OCI-LY7 (cell line): ENCODE data around the gene APBA3. TPM values are rescaled to one million over a fixed set of nuclear protein-coding genes. Genes with fewer than 3 reads are reported as not detected.

ENCODE experiments used
- BruUV-seq: library from RNA; stranded (reverse); fragments of 400-500 nt; replicated peaks from 2 replicates; lab custom pipeline; 2021; lab: Mats Ljungman, UMichigan
- CTCF ChIA-PET: fragments of 300-600 bp; sonication (Branson Sonifier 250); formaldehyde crosslinking; loops from one replicate; lab custom pipeline; 2022; ENCODE audit warnings: antibody characterized with exemption; ENCODE audit not compliant: unreplicated experiment; lab: Charles Lee
- POLR2A ChIA-PET: fragments of 300-600 bp; sonication (Branson Sonifier 250); formaldehyde crosslinking; loops from one replicate; lab custom pipeline; 2022; ENCODE audit warnings: antibody characterized with exemption; lab: Charles Lee
- DNase-seq: peaks from one replicate; pipeline ENCODE4 v3.0.0-alpha.2; 2015; ENCODE audit warnings: low spot score
- H2AFZ ChIP-seq: fragments of 200-600 bp; sonication (generic), shearing (Covaris generic); 2 replicates; pipeline ENCODE4 v1.6.1; 2014; ENCODE audit warnings: mild to moderate bottlenecking, antibody characterized with exemption, low read length, moderate library complexity
- H3K27ac ChIP-seq: fragments of 200-600 bp; sonication (generic); 2 replicates; pipeline ENCODE4 v1.5.1; 2014; ENCODE audit warnings: mixed run types, low read depth, mild to moderate bottlenecking, moderate library complexity, low read length, inconsistent platforms; ENCODE audit not compliant: poor library complexity, severe bottlenecking
- H3K36me3 ChIP-seq: fragments of 200-600 bp; sonication (generic); 2 replicates; pipeline ENCODE4 v1.6.1; 2014; ENCODE audit warnings: mild to moderate bottlenecking, antibody characterized with exemption, low read length, moderate library complexity, mixed read lengths; ENCODE audit not compliant: insufficient read depth
- H3K4me1 ChIP-seq: fragments of 200-600 bp; sonication (generic); 2 replicates; pipeline ENCODE4 v1.5.1; 2014; ENCODE audit warnings: mild to moderate bottlenecking, low read length; ENCODE audit not compliant: insufficient read depth, poor library complexity, severe bottlenecking
- H3K4me2 ChIP-seq: fragments of 200-600 bp; sonication (generic); 2 replicates; pipeline ENCODE4 v1.6.1; 2014; ENCODE audit warnings: mild to moderate bottlenecking, low read length
- H3K4me3 ChIP-seq: fragments of 200-600 bp; sonication (generic); 2 replicates; pipeline ENCODE4 v1.5.1; 2014; ENCODE audit warnings: mild to moderate bottlenecking, low read depth, low read length; ENCODE audit not compliant: poor library complexity, severe bottlenecking
- H3K79me2 ChIP-seq: fragments of 200-600 bp; sonication (generic); 2 replicates; pipeline ENCODE4 v1.6.1; 2016; ENCODE audit warnings: low read depth, mild to moderate bottlenecking, low read length, moderate library complexity, mixed read lengths; ENCODE audit not compliant: insufficient read depth
- H3K9me2 ChIP-seq: fragments of 200-600 bp; sonication (generic); 2 replicates; pipeline ENCODE4 v1.6.1; 2016; ENCODE audit warnings: mild to moderate bottlenecking, low read length, mixed read lengths; ENCODE audit not compliant: insufficient read depth
- H3K9me3 ChIP-seq: fragments of 200-600 bp; sonication (generic); 2 replicates; pipeline ENCODE4 v1.6.1; 2014; ENCODE audit warnings: mild to moderate bottlenecking, mixed run types, low read length, mixed read lengths
- H4K20me1 ChIP-seq: fragments of 200-600 bp; sonication (generic); 2 replicates; pipeline ENCODE4 v1.6.1; 2014; ENCODE audit warnings: mild to moderate bottlenecking, antibody characterized with exemption, low read length, moderate library complexity, mixed read lengths; ENCODE audit not compliant: insufficient read depth
- CTCF ChIP-seq: fragments of 200-600 bp; sonication (generic); conservative IDR thresholded peaks from 2 replicates; pipeline ENCODE4 v1.5.1; 2014; ENCODE audit warnings: mild to moderate bottlenecking, antibody characterized with exemption, low read length, moderate library complexity, mixed read lengths
- EZH2phosphoT487 ChIP-seq: fragments of 200-600 bp; sonication (generic); IDR thresholded peaks from 2 replicates; pipeline ENCODE4 v1.6.1; 2018; ENCODE audit warnings: low read depth, borderline replicate concordance, mild to moderate bottlenecking, mixed run types, antibody characterized with exemption, low read length, moderate library complexity, mixed read lengths
- intact Hi-C: fragments of 100-400 bp; cut with micrococcal nuclease; formaldehyde crosslinking; loops from one replicate; pipeline ENCODE4 v1.10.0; 2022; ENCODE audit not compliant: unreplicated experiment
- total RNA-seq, 2 experiments: library from RNA; depleted of rRNA in 1 of 2; stranded (reverse); fragments of >200 nt in 1 of 2; shearing (Covaris generic) in 1 of 2; gene quantifications; 2 replicates each; pipeline ENCODE4 v1.2.3, GENCODE V29; 2014 to 2022

Gene APBA3
- total RNA-seq, 2 experiments from 2014 or later, result 28.7 to 34.7 TPM

GRCh38 chr19:3725121-3725520, 36.4 kb downstream of the APBA3 start:
- no peak overlapping the region for H3K4me2 ChIP-seq
- H3K36me3 ChIP-seq, result no peaks in the 10 kb centered on the region
- no peak for DNase-seq
- H2AFZ ChIP-seq, result no peak overlapping the region
- no peaks in the 10 kb centered on the region for H3K9me3 ChIP-seq
- no peak for TF ChIP-seq CTCF
- TF ChIP-seq EZH2phosphoT487, result no peak
- no peak overlapping the region for H3K4me3 ChIP-seq
- H3K79me2 ChIP-seq, result no peaks in the 10 kb centered on the region
- H3K4me1 ChIP-seq, result no peaks in the 10 kb centered on the region
- intact Hi-C loops, result no loop called here
- ChIA-PET CTCF (no interaction called here), POLR2A (interaction anchor here (0.6 to 0.7 kb wide), 2 partner anchors 25 to 26 kb away, joined by 3 read pairs; no protein-coding TSS in a partner anchor)
- H3K27ac ChIP-seq, result no peak overlapping the region
- no peaks in the 10 kb centered on the region for H4K20me1 ChIP-seq
- no peaks in the 10 kb centered on the region for H3K9me2 ChIP-seq
- BruUV-seq, result no TSS peak

GRCh38 chr19:3723883-3724282, 37.6 kb downstream of the APBA3 start:
- H3K9me2 ChIP-seq, result no peaks in the 10 kb centered on the region
- no peaks in the 10 kb centered on the region for H3K36me3 ChIP-seq
- H3K27ac ChIP-seq, result no peak overlapping the region
- DNase-seq, result no peak
- no peaks in the 10 kb centered on the region for H3K9me3 ChIP-seq
- ChIA-PET CTCF (no interaction called here), POLR2A (no interaction called here)
- no peak overlapping the region for H3K4me2 ChIP-seq
- TF ChIP-seq EZH2phosphoT487, result no peak
- no peak for TF ChIP-seq CTCF
- H2AFZ ChIP-seq, result no peak overlapping the region
- BruUV-seq, result no TSS peak
- H3K4me1 ChIP-seq, result no peaks in the 10 kb centered on the region
- no peaks in the 10 kb centered on the region for H3K79me2 ChIP-seq
- no peak overlapping the region for H3K4me3 ChIP-seq
- intact Hi-C loops, result no loop called here
- H4K20me1 ChIP-seq, result no peaks in the 10 kb centered on the region

GRCh38 chr19:3723110-3723488, 38.4 kb downstream of the APBA3 start:
- H2AFZ ChIP-seq, result no peak overlapping the region
- DNase-seq, result no peak
- no TSS peak for BruUV-seq
- intact Hi-C loops, result no loop called here
- ChIA-PET CTCF (no interaction called here), POLR2A (no interaction called here)
- no peak overlapping the region for H3K27ac ChIP-seq
- H4K20me1 ChIP-seq, result no peaks in the 10 kb centered on the region
- no peak overlapping the region for H3K4me3 ChIP-seq
- TF ChIP-seq EZH2phosphoT487, result no peak
- no peak for TF ChIP-seq CTCF
- H3K36me3 ChIP-seq, result no peaks in the 10 kb centered on the region
- H3K4me1 ChIP-seq, result no peaks in the 10 kb centered on the region
- H3K79me2 ChIP-seq, result no peaks in the 10 kb centered on the region
- no peaks in the 10 kb centered on the region for H3K9me2 ChIP-seq
- no peak overlapping the region for H3K4me2 ChIP-seq
- H3K9me3 ChIP-seq, result no peaks in the 10 kb centered on the region
